Measurements from ENCODE around the gene MYO3B.

Gene MYO3B

DNA sequence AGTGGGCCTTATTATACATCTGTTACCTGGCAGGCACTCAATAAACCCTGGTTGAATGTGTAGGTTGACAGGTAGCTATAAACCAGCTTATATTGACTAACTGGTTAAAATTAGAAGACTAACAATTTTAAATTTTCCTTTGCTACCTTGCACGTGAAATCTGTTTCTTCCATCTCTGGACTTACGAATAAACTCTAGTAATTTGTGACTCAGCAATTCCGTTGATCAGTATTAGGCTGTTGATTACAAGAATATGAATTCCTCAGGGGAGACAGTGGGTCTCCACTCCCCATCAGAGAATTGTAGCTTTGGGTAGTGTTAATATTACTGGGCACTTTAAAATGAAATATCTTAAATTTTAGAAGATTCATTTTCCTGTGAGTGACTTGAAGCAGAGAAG lies 399.4 kb downstream of the MYO3B start:
- no peak overlapping the region for H3K4me2 ChIP-seq (ENCODE audit: insufficient read depth, low read length)
- H3K9me3 ChIP-seq (ENCODE audit: insufficient read depth, low read length, severe bottlenecking): no peaks in the 10 kb centered on the region
- H3K27ac ChIP-seq (ENCODE audit: low read length): no peak overlapping the region
- no peak for ATAC-seq (ENCODE audit: insufficient read depth, low read depth)
- no peak overlapping the region for H3K4me3 ChIP-seq (ENCODE audit: low read depth in 1 of 2, low read length in 2 of 2)
- TF ChIP-seq EZH2 (IDR thresholded peaks at IDR 0.05; ENCODE audit: borderline replicate concordance, low read depth, low read length, severe bottlenecking): no peak
- TF ChIP-seq CTCF (IDR thresholded peaks at IDR 0.05; ENCODE audit: borderline replicate concordance, extremely low read depth, low read length, poor library complexity, severe bottlenecking): no peak
- no peak overlapping the region for H3K9ac ChIP-seq (ENCODE audit: low read depth, low read length)
- no peaks in the 10 kb centered on the region for H4K20me1 ChIP-seq (ENCODE audit: insufficient read depth, low read length)
- no peaks in the 10 kb centered on the region for H3K4me1 ChIP-seq (ENCODE audit: insufficient read depth, low read length)
- no peak overlapping the region for H2AFZ ChIP-seq (ENCODE audit: low read depth, low read length)
- no peaks in the 10 kb centered on the region for H3K79me2 ChIP-seq (ENCODE audit: insufficient read depth, low read length)
- no peak for DNase-seq
- H3K36me3 ChIP-seq (ENCODE audit: insufficient read depth, low read length): no peaks in the 10 kb centered on the region
- H3K27me3 ChIP-seq (ENCODE audit: insufficient read depth, low read length, poor library complexity): peaks cover 9% of the 10 kb centered on the region

DNA sequence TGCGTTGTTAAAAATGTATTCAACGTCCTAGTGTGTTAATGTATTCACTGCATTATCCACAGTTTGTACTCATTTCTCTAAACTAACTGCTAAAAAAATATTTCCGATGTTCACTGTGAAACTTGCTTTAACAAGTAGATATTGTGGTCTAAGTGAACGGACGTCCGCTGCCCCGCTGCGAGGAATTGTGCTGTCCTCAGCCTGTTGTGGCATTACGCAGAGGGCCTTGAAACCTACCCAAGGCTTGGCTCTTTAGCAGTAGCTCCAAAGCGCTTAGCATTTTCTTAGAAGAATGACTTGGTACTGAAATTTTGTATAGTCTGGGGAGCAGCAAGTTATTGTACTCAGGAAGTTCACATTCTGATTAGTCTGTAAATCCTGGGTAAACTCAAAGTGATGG lies 400.7 kb downstream of the MYO3B start:
- TF ChIP-seq CTCF (IDR thresholded peaks at IDR 0.05; ENCODE audit: borderline replicate concordance, extremely low read depth, low read length, poor library complexity, severe bottlenecking): no peak
- TF ChIP-seq EZH2 (IDR thresholded peaks at IDR 0.05; ENCODE audit: borderline replicate concordance, low read depth, low read length, severe bottlenecking): no peak
- Histone ChIP-seq H3K4me3 (ENCODE audit: low read depth in 1 of 2, low read length in 2 of 2) (no peak overlapping the region), H4K20me1 (ENCODE audit: insufficient read depth, low read length) (no peaks in the 10 kb centered on the region), H2AFZ (ENCODE audit: low read depth, low read length) (no peak overlapping the region), H3K27ac (ENCODE audit: low read length) (no peak overlapping the region), H3K9me3 (ENCODE audit: insufficient read depth, low read length, severe bottlenecking) (no peaks in the 10 kb centered on the region), H3K4me1 (ENCODE audit: insufficient read depth, low read length) (no peaks in the 10 kb centered on the region), H3K9ac (ENCODE audit: low read depth, low read length) (no peak overlapping the region), H3K36me3 (ENCODE audit: insufficient read depth, low read length) (no peaks in the 10 kb centered on the region), H3K4me2 (ENCODE audit: insufficient read depth, low read length) (no peak overlapping the region), H3K27me3 (ENCODE audit: insufficient read depth, low read length, poor library complexity) (peaks cover 12% of the 10 kb centered on the region), H3K79me2 (ENCODE audit: insufficient read depth, low read length) (no peaks in the 10 kb centered on the region)
- ATAC-seq (ENCODE audit: insufficient read depth, low read depth) (no peak), DNase-seq (no peak)

DNA sequence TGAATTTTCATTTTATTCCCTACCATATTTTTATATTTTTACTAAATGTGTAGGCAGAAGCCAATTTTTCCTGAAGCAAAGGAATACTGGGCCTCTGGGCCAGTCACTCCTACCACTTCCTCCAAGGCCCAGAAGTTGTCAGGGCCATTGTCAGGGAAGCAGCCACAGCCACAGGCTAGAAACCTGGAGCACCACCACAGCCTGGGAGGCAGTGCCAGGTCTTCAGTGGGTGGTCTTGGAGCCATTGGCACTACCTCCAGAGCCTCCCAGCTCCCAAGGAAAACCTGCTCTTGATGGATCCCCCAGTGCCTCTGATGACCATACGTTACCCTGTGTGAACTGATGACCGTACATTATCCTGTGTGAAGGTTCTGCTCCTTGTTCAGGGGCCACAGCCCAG lies 401.6 kb downstream of the MYO3B start:
- Histone ChIP-seq H3K9ac (ENCODE audit: low read depth, low read length) (no peak overlapping the region), H2AFZ (ENCODE audit: low read depth, low read length) (no peak overlapping the region), H3K27me3 (ENCODE audit: insufficient read depth, low read length, poor library complexity) (peaks cover 12% of the 10 kb centered on the region), H3K9me3 (ENCODE audit: insufficient read depth, low read length, severe bottlenecking) (no peaks in the 10 kb centered on the region), H3K4me3 (ENCODE audit: low read depth in 1 of 2, low read length in 2 of 2) (no peak overlapping the region), H3K4me1 (ENCODE audit: insufficient read depth, low read length) (no peaks in the 10 kb centered on the region), H3K27ac (ENCODE audit: low read length) (no peak overlapping the region), H3K79me2 (ENCODE audit: insufficient read depth, low read length) (no peaks in the 10 kb centered on the region), H3K4me2 (ENCODE audit: insufficient read depth, low read length) (no peak overlapping the region), H3K36me3 (ENCODE audit: insufficient read depth, low read length) (no peaks in the 10 kb centered on the region), H4K20me1 (ENCODE audit: insufficient read depth, low read length) (no peaks in the 10 kb centered on the region)
- ATAC-seq (ENCODE audit: insufficient read depth, low read depth) (no peak), DNase-seq (no peak)
- TF ChIP-seq CTCF (IDR thresholded peaks at IDR 0.05; ENCODE audit: borderline replicate concordance, extremely low read depth, low read length, poor library complexity, severe bottlenecking) (no peak), EZH2 (IDR thresholded peaks at IDR 0.05; ENCODE audit: borderline replicate concordance, low read depth, low read length, severe bottlenecking) (no peak)

GRCh38 chr2:170582313-170582712 lies 404.4 kb downstream of the MYO3B start:
- H3K4me2 ChIP-seq (ENCODE audit: insufficient read depth, low read length): no peak overlapping the region
- H3K4me1 ChIP-seq (ENCODE audit: insufficient read depth, low read length): no peaks in the 10 kb centered on the region
- no peak for ATAC-seq (ENCODE audit: insufficient read depth, low read depth)
- no peak overlapping the region for H2AFZ ChIP-seq (ENCODE audit: low read depth, low read length)
- no peak overlapping the region for H3K9ac ChIP-seq (ENCODE audit: low read depth, low read length)
- no peaks in the 10 kb centered on the region for H3K9me3 ChIP-seq (ENCODE audit: insufficient read depth, low read length, severe bottlenecking)
- no peak overlapping the region for H3K27ac ChIP-seq (ENCODE audit: low read length)
- peaks cover 6% of the 10 kb centered on the region for H3K27me3 ChIP-seq (ENCODE audit: insufficient read depth, low read length, poor library complexity)
- H3K79me2 ChIP-seq (ENCODE audit: insufficient read depth, low read length): no peaks in the 10 kb centered on the region
- no peak for TF ChIP-seq EZH2 (IDR thresholded peaks at IDR 0.05; ENCODE audit: borderline replicate concordance, low read depth, low read length, severe bottlenecking)
- no peak for TF ChIP-seq CTCF (IDR thresholded peaks at IDR 0.05; ENCODE audit: borderline replicate concordance, extremely low read depth, low read length, poor library complexity, severe bottlenecking)
- H3K36me3 ChIP-seq (ENCODE audit: insufficient read depth, low read length): no peaks in the 10 kb centered on the region
- no peak overlapping the region for H3K4me3 ChIP-seq (ENCODE audit: low read depth in 1 of 2, low read length in 2 of 2)
- DNase-seq: no peak
- no peaks in the 10 kb centered on the region for H4K20me1 ChIP-seq (ENCODE audit: insufficient read depth, low read length)

All from DND-41 (cell line).